ENCODE measurements around the gene DENND5B. TPM values are rescaled to one million over a fixed set of nuclear protein-coding genes. Genes with fewer than 3 reads are reported as not detected.
A peak's percentile ranks its signal among the peaks of the same experiment; 100 is the strongest.

DENND5B gene
- total RNA-seq, 1 experiment from 2014 or later = 18.6 TPM

DNA sequence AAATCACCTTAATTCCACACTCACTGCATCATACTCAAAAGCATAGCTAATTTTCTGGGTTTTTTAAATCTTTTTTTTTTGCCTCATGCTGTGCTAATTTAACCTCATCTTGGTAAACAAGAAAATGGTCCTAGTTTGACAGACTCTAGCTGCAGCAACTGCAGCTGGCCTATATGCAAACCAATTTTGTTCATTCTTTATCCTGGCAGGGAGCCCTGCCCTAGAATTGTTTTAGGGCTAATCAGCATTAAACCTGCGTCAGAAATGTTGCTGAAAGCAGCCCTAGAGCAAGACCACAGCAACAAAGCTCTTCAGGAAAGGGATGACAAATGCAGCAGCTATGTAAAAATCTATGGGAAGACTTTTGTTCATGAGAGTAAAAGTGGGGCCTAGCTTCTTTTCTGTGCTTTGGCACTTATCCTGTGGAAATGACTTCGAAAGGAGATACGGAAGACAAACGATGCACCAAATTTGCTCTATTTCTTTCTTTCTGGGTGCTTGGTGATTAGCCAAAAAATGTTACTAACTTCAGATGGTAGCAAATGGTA lies 72.2 kb downstream of the DENND5B start:
- ChIA-PET POLR2A (interaction anchor here (0.7 to 8.8 kb wide), 25 partner anchors 8 to 196 kb away, joined by 3 to 119 read pairs (median 7); partner anchors contain the start of gene DENND5B), CTCF (interaction anchor here (0.8 to 1.6 kb wide), 5 partner anchors 9 to 115 kb away, joined by 4 to 5 read pairs (median 4); no protein-coding TSS in a partner anchor)
- Mint-ChIP-seq H3K4me1 (ENCODE audit: insufficient read depth, unreplicated experiment) (peaks cover 40% of the 10 kb centered on the region), H3K27me3 (ENCODE audit: insufficient read depth, unreplicated experiment) (no peaks in the 10 kb centered on the region), H3K27ac (ENCODE audit: low read depth, unreplicated experiment) (peak overlapping the region; percentile 87), H3K9me3 (ENCODE audit: unreplicated experiment) (no peaks in the 10 kb centered on the region), H3K36me3 (ENCODE audit: insufficient read depth, unreplicated experiment) (peaks cover 6% of the 10 kb centered on the region), H3K4me3 (ENCODE audit: unreplicated experiment) (peak overlapping the region; percentile 50)
- BruUV-seq (replicated peaks) = no TSS peak
- intact Hi-C loops (cut with micrococcal nuclease) = loop anchor here (2.0 kb wide), 1 partner anchor 70 kb away; no protein-coding TSS in a partner anchor
- TF ChIP-seq CTCF (IDR thresholded peaks at IDR 0.05; ENCODE audit: unreplicated experiment) = no peak
- peak; percentile 98 for DNase-seq (ENCODE audit: unreplicated experiment)

- ChIA-PET POLR2A (interaction anchor here (0.6 to 8.8 kb wide), 22 partner anchors 9 to 195 kb away, joined by 3 to 119 read pairs (median 7); partner anchors contain the start of gene DENND5B), CTCF (interaction anchor here (0.5 to 1.6 kb wide), 7 partner anchors 8 to 114 kb away, joined by 3 to 6 read pairs (median 4); no protein-coding TSS in a partner anchor)
- Mint-ChIP-seq H3K27me3 (ENCODE audit: insufficient read depth, unreplicated experiment) (no peaks in the 10 kb centered on the region), H3K4me3 (ENCODE audit: unreplicated experiment) (no peak overlapping the region), H3K27ac (ENCODE audit: low read depth, unreplicated experiment) (peak overlapping the region; percentile 87), H3K4me1 (ENCODE audit: insufficient read depth, unreplicated experiment) (peaks cover 40% of the 10 kb centered on the region), H3K36me3 (ENCODE audit: insufficient read depth, unreplicated experiment) (peaks cover 6% of the 10 kb centered on the region), H3K9me3 (ENCODE audit: unreplicated experiment) (no peaks in the 10 kb centered on the region)
- intact Hi-C loops (cut with micrococcal nuclease) = loop anchor here (2.0 kb wide), 1 partner anchor 71 kb away; no protein-coding TSS in a partner anchor
- BruUV-seq (replicated peaks) = no TSS peak
- DNase-seq (ENCODE audit: unreplicated experiment) = peak; percentile 34
- TF ChIP-seq CTCF (IDR thresholded peaks at IDR 0.05; ENCODE audit: unreplicated experiment) = no peak
Measured at GRCh38 chr12:31517994-31518393, 72.9 kb downstream of the DENND5B start.

GRCh38 chr12:31516702-31517101 lies 74.2 kb downstream of the DENND5B start:
- ChIA-PET POLR2A (interaction anchor here (0.6 to 8.8 kb wide), 12 partner anchors 9 to 194 kb away, joined by 3 to 119 read pairs (median 15); partner anchors contain the start of genes DENND5B and SINHCAF), CTCF (interaction anchor here (0.7 to 0.8 kb wide), 2 partner anchors 50 to 56 kb away, joined by 6 to 7 read pairs; no protein-coding TSS in a partner anchor)
- Mint-ChIP-seq H3K36me3 (ENCODE audit: insufficient read depth, unreplicated experiment) (peaks cover 6% of the 10 kb centered on the region), H3K27ac (ENCODE audit: low read depth, unreplicated experiment) (peak overlapping the region; percentile 87), H3K4me1 (ENCODE audit: insufficient read depth, unreplicated experiment) (peaks cover 35% of the 10 kb centered on the region), H3K27me3 (ENCODE audit: insufficient read depth, unreplicated experiment) (no peaks in the 10 kb centered on the region), H3K9me3 (ENCODE audit: unreplicated experiment) (no peaks in the 10 kb centered on the region), H3K4me3 (ENCODE audit: unreplicated experiment) (no peak overlapping the region)
- BruUV-seq (replicated peaks) = no TSS peak
- intact Hi-C loops (cut with micrococcal nuclease) = no loop called here
- DNase-seq (ENCODE audit: unreplicated experiment) = no peak
- no peak for TF ChIP-seq CTCF (IDR thresholded peaks at IDR 0.05; ENCODE audit: unreplicated experiment)

GRCh38 chr12:31514912-31515311 lies 76.0 kb downstream of the DENND5B start:
- ChIA-PET CTCF (no interaction called here), POLR2A (interaction anchor here (0.7 to 8.8 kb wide), 3 partner anchors 7 to 235 kb away, joined by 3 to 119 read pairs (median 99); partner anchors contain the start of gene DENND5B)
- no peak overlapping the region for H3K4me3 Mint-ChIP-seq (ENCODE audit: unreplicated experiment)
- H3K27me3 Mint-ChIP-seq (ENCODE audit: insufficient read depth, unreplicated experiment) = no peaks in the 10 kb centered on the region
- DNase-seq (ENCODE audit: unreplicated experiment) = no peak
- no peaks in the 10 kb centered on the region for H3K9me3 Mint-ChIP-seq (ENCODE audit: unreplicated experiment)
- no TSS peak for BruUV-seq (replicated peaks)
- no peak overlapping the region for H3K27ac Mint-ChIP-seq (ENCODE audit: low read depth, unreplicated experiment)
- peaks cover 31% of the 10 kb centered on the region for H3K4me1 Mint-ChIP-seq (ENCODE audit: insufficient read depth, unreplicated experiment)
- no peak for TF ChIP-seq CTCF (IDR thresholded peaks at IDR 0.05; ENCODE audit: unreplicated experiment)
- intact Hi-C loops (cut with micrococcal nuclease) = no loop called here
- H3K36me3 Mint-ChIP-seq (ENCODE audit: insufficient read depth, unreplicated experiment) = peaks cover 13% of the 10 kb centered on the region
